ENCODE measurements around the gene IGF2BP1. TPM values are rescaled to one million over a fixed set of nuclear protein-coding genes. Genes with fewer than 3 reads are reported as not detected.

IGF2BP1 gene
- under 1 TPM; 0.32 to 0.50 TPM for total RNA-seq

GRCh38 chr17:48997103-48997826 lies at the start of gene IGF2BP1:
Gene IGF2BP1, plus strand, starts transcription at chr17:48997385. Its CDS starts 361 bp downstream, at chr17:48997746.
- Mint-ChIP-seq H3K27me3 (ENCODE audit: low read depth) (peaks cover 95% of the 10 kb centered on the region), H3K27ac (peak within 1 kb of the TSS; percentile 54), H3K36me3 (ENCODE audit: insufficient read depth in 2 of 2) (peaks cover 1 to 2% of the 10 kb centered on the region in 2 donors), H3K4me1 (ENCODE audit: low read depth) (peaks cover 32% of the 10 kb centered on the region), H3K4me3 (peak within 1 kb of the TSS; percentile 86 to 87), H3K9me3 (no peaks in the 10 kb centered on the region)
- DNase-seq (peak; percentile 19 to 38), ATAC-seq (replicated peaks in 1 of 2) (peak; percentile 63 to 67)

- no peaks in the 10 kb centered on the region for H3K9me3 Mint-ChIP-seq
- H3K27ac Mint-ChIP-seq: no peak overlapping the region
- H3K36me3 Mint-ChIP-seq (ENCODE audit: insufficient read depth in 2 of 2): no peaks in the 10 kb centered on the region
- DNase-seq (no peak), ATAC-seq (replicated peaks in 1 of 2) (no peak)
- peaks cover 6% of the 10 kb centered on the region for H3K4me1 Mint-ChIP-seq (ENCODE audit: low read depth)
- H3K27me3 Mint-ChIP-seq (ENCODE audit: low read depth): peaks cover 10% of the 10 kb centered on the region
- no peak overlapping the region for H3K4me3 Mint-ChIP-seq
These were observed 45.6 kb upstream of the IGF2BP1 start for GRCh38 chr17:48951572-48951971.

GRCh38 chr17:48952904-48953303 lies 44.3 kb upstream of the IGF2BP1 start:
- Mint-ChIP-seq H3K9me3 (no peaks in the 10 kb centered on the region), H3K4me1 (ENCODE audit: low read depth) (peaks cover 6% of the 10 kb centered on the region), H3K27ac (no peak overlapping the region), H3K36me3 (ENCODE audit: insufficient read depth in 2 of 2) (no peaks in the 10 kb centered on the region), H3K4me3 (no peak overlapping the region), H3K27me3 (ENCODE audit: low read depth) (peaks cover 13% of the 10 kb centered on the region)
- DNase-seq (no peak), ATAC-seq (replicated peaks in 1 of 2) (no peak)

GRCh38 chr17:48954300-48954755 lies 42.9 kb upstream of the IGF2BP1 start:
- peak in 1 of 2 donors; percentile 10 for DNase-seq

GRCh38 chr17:48960834-48961515 lies 36.2 kb upstream of the IGF2BP1 start:
- H3K27ac Mint-ChIP-seq: no peak overlapping the region
- H3K27me3 Mint-ChIP-seq (ENCODE audit: low read depth): peaks cover 42% of the 10 kb centered on the region
- no peaks in the 10 kb centered on the region for H3K9me3 Mint-ChIP-seq
- no peak overlapping the region for H3K4me3 Mint-ChIP-seq
- DNase-seq (no peak), ATAC-seq (replicated peaks in 1 of 2) (no peak)
- H3K4me1 Mint-ChIP-seq (ENCODE audit: low read depth): peaks cover 4% of the 10 kb centered on the region
- no peaks in the 10 kb centered on the region for H3K36me3 Mint-ChIP-seq (ENCODE audit: insufficient read depth in 2 of 2)

More at GRCh38 chr17:48954300-48954755, 42.9 kb upstream of the IGF2BP1 start:
- peaks cover 6% of the 10 kb centered on the region for H3K4me1 Mint-ChIP-seq (ENCODE audit: low read depth)
- no peaks in the 10 kb centered on the region for H3K9me3 Mint-ChIP-seq
- no peak overlapping the region for H3K4me3 Mint-ChIP-seq
- H3K27me3 Mint-ChIP-seq (ENCODE audit: low read depth): peaks cover 18% of the 10 kb centered on the region
- no peak overlapping the region for H3K27ac Mint-ChIP-seq
- no peak for ATAC-seq (replicated peaks in 1 of 2)
- no peaks in the 10 kb centered on the region for H3K36me3 Mint-ChIP-seq (ENCODE audit: insufficient read depth in 2 of 2)

- Mint-ChIP-seq H3K4me3 (no peak overlapping the region), H3K9me3 (no peaks in the 10 kb centered on the region), H3K4me1 (ENCODE audit: low read depth) (peaks cover 4% of the 10 kb centered on the region), H3K27me3 (ENCODE audit: low read depth) (peaks cover 37% of the 10 kb centered on the region), H3K36me3 (ENCODE audit: insufficient read depth in 2 of 2) (no peaks in the 10 kb centered on the region), H3K27ac (no peak overlapping the region)
- DNase-seq: no peak
- ATAC-seq (replicated peaks in 1 of 2): no peak
These were observed 35.5 kb upstream of the IGF2BP1 start for GRCh38 chr17:48961516-48962233.

GRCh38 chr17:48970224-48970623 lies 27.0 kb upstream of the IGF2BP1 start:
- H3K4me1 Mint-ChIP-seq (ENCODE audit: low read depth): peaks cover 8% of the 10 kb centered on the region
- H3K4me3 Mint-ChIP-seq: no peak overlapping the region
- DNase-seq (no peak), ATAC-seq (replicated peaks in 1 of 2) (no peak)
- no peaks in the 10 kb centered on the region for H3K9me3 Mint-ChIP-seq
- H3K36me3 Mint-ChIP-seq (ENCODE audit: insufficient read depth in 2 of 2): no peaks in the 10 kb centered on the region
- peaks cover 46% of the 10 kb centered on the region for H3K27me3 Mint-ChIP-seq (ENCODE audit: low read depth)
- no peak overlapping the region for H3K27ac Mint-ChIP-seq

- no peak overlapping the region for H3K27ac Mint-ChIP-seq
These were observed 26.1 kb upstream of the IGF2BP1 start for GRCh38 chr17:48970865-48971687.

GRCh38 chr17:48972749-48973097 lies 24.5 kb upstream of the IGF2BP1 start:
- Mint-ChIP-seq H3K36me3 (ENCODE audit: insufficient read depth in 2 of 2) (no peaks in the 10 kb centered on the region), H3K9me3 (no peaks in the 10 kb centered on the region), H3K27me3 (ENCODE audit: low read depth) (peaks cover 41% of the 10 kb centered on the region), H3K4me3 (no peak overlapping the region), H3K4me1 (ENCODE audit: low read depth) (peaks cover 8% of the 10 kb centered on the region), H3K27ac (no peak overlapping the region)
- ATAC-seq (replicated peaks in 1 of 2) (no peak), DNase-seq (no peak)

More at GRCh38 chr17:48970865-48971687, 26.1 kb upstream of the IGF2BP1 start:
- Mint-ChIP-seq H3K36me3 (ENCODE audit: insufficient read depth in 2 of 2) (no peaks in the 10 kb centered on the region), H3K27me3 (ENCODE audit: low read depth) (peaks cover 41% of the 10 kb centered on the region), H3K9me3 (no peaks in the 10 kb centered on the region), H3K4me3 (no peak overlapping the region), H3K4me1 (ENCODE audit: low read depth) (peaks cover 8% of the 10 kb centered on the region)
- DNase-seq: no peak
- no peak for ATAC-seq (replicated peaks in 1 of 2)

GRCh38 chr17:48973806-48974205 lies 23.4 kb upstream of the IGF2BP1 start:
- H3K9me3 Mint-ChIP-seq: no peaks in the 10 kb centered on the region
- peaks cover 8% of the 10 kb centered on the region for H3K4me1 Mint-ChIP-seq (ENCODE audit: low read depth)
- ATAC-seq (replicated peaks in 1 of 2) (no peak), DNase-seq (no peak)
- peaks cover 34% of the 10 kb centered on the region for H3K27me3 Mint-ChIP-seq (ENCODE audit: low read depth)
- H3K4me3 Mint-ChIP-seq: no peak overlapping the region
- H3K36me3 Mint-ChIP-seq (ENCODE audit: insufficient read depth in 2 of 2): no peaks in the 10 kb centered on the region
- no peak overlapping the region for H3K27ac Mint-ChIP-seq

GRCh38 chr17:48981927-48982539 lies 15.2 kb upstream of the IGF2BP1 start:
- H3K4me3 Mint-ChIP-seq: no peak overlapping the region
- ATAC-seq (replicated peaks in 1 of 2): no peak
- DNase-seq: no peak
- H3K9me3 Mint-ChIP-seq: peaks cover 0 to 3% of the 10 kb centered on the region in 2 donors
- H3K27ac Mint-ChIP-seq: no peak overlapping the region
- H3K4me1 Mint-ChIP-seq (ENCODE audit: low read depth): no peaks in the 10 kb centered on the region
- no peaks in the 10 kb centered on the region for H3K36me3 Mint-ChIP-seq (ENCODE audit: insufficient read depth in 2 of 2)
- peaks cover 2% of the 10 kb centered on the region for H3K27me3 Mint-ChIP-seq (ENCODE audit: low read depth)
